ENCODE measurements around the gene ZMYND8.
A peak's percentile ranks its signal among the peaks of the same experiment; 100 is the strongest.
"Not testable (repeated sequence)": the region's sequence is repeated elsewhere in the genome, so short reads cannot be mapped to it uniquely, and the experiment has no call there.

ZMYND8 gene

DNA sequence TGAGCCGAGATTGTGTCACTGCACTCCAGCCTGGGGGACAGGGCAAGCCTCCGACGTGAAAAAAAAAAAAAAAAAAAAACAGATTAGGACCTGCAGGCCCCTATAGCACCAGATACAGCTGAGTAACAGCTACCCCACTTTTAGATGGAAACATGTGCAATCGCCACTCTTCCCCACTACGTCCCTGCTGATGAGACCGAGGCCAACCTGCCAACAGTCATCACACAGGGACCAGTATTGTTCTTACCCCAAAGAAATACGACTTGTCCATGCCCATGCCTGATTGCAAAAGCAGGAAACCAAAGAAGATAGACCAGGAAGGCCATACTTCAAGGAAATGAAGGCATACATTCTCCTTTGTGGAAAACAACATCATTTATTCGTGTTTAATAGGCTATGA is 45.8 kb downstream of the ZMYND8 start:
- no peak for DNase-seq (ENCODE audit: low spot score)

DNA sequence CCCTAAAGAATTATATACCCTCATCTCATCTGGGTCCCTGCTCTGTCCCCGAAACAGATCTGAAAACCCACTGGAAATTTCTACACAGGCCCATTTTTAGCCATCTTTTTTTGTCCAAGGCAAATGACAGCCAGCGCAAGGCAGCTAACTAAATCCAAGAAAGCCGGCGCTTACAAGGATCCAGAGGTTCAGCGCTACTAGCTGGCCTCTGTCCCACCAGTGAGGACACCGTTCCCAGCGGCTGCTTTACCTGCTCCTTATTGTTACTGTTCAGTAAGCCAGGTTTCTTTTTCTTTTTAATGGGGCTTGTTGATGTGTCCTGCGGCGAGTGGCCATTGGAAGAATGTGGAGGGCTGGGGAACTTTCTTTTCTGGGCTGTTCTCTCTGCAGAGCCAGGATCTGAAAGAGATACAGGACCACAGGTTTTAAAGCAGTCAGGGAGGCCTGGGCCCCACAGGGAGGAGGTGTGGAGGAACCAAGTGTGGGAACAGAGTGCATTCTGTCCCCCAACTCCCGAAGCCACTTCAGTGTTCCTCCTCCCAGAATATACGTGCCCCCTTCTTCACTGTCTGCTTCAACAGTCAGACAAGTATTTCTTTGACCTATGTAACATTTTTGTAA is 46.6 kb downstream of the ZMYND8 start:
- DNase-seq (ENCODE audit: low spot score), result no peak

DNA sequence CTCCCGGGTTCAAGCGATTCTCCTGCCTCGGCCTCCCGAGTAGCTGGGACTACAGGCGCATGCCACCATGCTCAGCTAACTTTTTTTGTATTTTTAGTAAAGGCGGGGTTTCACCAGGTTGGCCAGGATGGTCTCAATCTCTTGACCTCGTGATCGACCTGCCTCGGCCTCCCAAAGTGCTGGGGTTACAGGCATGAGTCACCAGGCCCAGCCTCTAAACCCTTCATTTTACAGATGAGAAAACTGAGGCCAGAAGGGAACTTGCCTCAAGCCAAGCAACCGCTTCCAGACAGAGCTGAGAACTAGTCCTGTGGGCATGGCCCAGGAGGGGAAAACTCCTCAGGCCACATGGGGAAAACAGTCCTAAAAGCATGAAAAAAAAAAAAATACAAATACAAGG is 47.1 kb downstream of the ZMYND8 start:
- DNase-seq (ENCODE audit: low spot score), result no peak

DNA sequence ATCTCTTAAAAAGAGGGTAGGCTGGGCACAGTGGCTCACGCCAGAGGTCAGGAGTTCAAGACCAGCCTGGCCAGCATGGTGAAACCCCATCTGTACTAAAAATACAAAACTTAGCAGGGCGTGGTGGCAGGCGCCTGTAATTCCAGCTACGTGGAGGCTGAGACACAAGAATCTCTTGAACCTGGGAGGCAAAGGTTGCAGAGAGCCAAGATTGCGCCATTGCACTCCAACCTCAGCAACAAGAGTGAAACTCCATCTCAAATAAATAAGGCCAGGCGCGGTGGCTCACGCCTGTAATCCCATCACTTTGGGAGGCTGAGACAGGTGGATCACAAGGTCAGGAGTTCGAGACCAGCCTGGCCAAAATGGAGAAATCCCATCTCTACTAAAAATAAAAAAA is 48.9 kb downstream of the ZMYND8 start:
- not testable (repeated sequence) for DNase-seq (ENCODE audit: low spot score)

DNA sequence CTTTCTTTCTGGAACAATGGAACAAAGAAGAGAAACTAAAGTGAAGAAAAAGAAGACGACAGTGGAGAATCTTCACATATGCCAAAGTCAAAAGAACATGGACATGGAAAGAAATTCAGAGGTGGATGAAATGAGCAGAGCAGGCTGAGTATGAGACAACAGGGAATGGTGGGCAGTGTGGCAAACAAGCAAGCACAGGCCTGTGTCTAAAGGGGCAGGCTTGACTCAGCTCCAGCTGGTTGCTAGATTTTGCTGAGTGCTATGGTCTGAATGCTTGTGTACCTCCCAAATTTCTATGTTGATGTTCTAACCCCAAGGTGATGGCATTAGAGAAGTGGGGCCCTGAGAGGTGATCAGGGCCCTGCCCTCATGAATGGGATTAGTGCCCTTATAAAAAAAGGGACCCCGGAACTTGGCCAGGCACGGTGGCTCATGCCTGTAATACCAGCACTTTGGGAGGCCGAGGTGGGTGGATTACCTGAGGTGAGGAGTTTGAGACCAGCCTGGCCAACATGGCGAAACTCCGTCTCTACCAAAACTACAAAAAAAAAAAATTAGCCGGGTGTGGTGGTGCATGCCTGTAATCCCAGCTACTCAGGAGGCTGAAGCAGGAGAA is 49.6 kb downstream of the ZMYND8 start:
- no peak for DNase-seq (ENCODE audit: low spot score)

DNA sequence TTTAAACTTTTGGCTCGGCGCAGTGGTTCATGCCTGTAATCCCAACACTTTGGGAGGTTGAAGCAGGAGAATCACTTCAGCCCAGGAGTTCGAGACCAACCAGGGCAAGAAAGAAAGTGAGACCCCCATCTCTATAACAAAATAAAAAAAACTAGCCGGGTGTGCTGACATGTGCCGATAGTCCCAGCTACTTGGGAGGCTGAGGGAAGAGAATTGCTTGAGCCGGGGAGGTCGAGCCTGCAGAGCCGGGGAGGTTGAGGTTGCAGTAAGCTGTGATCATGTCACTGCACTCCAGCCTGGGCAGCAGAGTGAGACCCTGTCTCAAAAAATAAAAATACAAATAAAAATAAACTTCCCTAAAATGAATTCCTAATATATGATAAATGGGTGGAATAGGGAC is 50.4 kb downstream of the ZMYND8 start:
- no peak for DNase-seq (ENCODE audit: low spot score)

DNA sequence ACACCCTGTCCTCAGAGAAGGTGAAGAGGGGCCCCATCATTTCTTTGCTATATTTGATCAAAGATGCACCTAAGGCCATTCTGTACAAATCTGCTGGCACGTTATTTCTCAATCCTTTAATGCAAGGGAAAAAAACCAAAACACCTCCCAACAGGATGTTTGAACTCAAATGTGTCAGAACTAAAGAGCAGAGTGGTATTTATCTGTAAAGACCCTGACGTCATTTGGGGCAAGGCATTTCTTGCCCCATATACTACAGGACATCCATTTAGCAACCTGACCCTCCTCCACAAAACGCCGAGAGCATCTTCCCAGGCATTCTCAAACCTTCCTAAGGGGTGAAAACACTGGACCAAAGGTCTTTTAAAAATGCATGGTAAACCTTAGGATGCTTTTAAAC is 50.8 kb downstream of the ZMYND8 start:
- DNase-seq (ENCODE audit: low spot score), result no peak

DNA sequence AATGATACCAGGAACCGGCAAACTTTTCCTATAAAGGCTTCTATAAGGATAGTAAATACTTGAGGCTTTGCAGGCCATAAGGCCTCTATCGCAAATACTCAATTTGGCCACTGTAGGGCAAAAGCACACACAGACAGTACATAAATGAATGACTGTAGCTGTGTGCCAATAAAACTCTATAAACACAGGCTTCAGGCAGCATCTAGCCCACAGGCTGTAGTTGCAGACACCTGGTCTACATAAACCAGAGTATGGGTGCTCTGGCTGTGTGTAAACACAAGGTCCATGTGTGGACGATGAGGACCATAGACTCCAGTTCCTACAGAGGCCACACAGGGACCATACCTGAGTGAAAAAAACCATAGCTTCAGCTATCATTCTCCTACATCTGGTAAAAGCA is 52.2 kb downstream of the ZMYND8 start:
- DNase-seq (ENCODE audit: low spot score), result no peak

DNA sequence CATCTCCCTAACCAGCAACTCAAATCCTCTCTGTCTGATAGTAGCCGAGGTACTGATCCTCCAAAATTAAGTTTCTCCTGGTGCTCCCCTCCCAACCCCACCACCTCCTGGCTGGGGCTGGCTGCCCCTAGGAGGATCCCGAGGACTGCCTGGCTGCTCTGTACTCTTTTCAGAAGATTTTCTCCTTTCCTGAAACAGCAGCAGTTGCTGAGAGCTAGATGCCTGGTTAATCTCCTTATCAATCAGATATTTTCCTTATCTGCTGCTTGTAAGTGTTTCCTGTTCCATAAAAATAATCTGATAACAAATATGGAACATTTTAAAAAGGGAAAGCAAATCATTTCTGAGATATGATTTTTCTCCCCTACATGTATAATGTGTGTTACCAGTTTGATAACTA is 52.8 kb downstream of the ZMYND8 start:
- no peak for DNase-seq (ENCODE audit: low spot score)

DNA sequence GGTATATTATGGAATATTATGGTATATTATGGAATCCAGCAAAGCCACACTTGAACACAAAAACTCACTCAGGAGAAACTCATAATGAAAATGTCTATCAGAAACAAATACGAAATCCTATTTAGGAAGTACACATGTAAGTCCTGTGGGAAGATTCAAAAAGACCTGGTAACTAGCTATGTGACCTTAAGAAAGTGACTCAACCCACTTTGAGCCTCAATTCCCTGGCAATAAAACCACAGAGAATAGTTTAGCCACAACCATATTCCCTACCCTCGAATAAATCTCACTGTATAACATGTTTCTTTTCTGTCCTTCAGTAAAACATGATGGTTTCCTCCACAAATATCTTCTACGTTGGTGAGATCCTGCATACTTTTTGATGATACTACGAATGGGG is 56.4 kb downstream of the ZMYND8 start:
- no peak for DNase-seq (ENCODE audit: low spot score)

DNA sequence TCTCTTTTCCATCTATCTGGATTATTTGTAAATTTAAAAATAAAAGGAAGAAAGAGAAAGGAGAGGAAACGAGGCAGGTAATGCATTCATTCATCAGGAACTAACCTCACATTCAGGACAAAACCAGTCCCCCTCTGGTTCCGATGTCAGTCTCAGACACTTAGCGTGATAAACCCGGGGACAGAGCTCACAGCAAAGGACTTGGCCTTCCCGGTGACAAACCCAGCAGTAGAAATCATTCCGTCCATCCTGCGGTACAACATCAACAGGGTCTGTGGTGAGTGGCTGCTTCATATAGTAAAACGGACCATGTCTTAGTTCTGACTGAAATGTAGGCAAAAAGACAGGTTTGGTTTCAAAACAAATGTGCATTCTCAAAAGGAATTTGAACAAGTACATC is 57.9 kb downstream of the ZMYND8 start:
- no peak for DNase-seq (ENCODE audit: low spot score)

DNA sequence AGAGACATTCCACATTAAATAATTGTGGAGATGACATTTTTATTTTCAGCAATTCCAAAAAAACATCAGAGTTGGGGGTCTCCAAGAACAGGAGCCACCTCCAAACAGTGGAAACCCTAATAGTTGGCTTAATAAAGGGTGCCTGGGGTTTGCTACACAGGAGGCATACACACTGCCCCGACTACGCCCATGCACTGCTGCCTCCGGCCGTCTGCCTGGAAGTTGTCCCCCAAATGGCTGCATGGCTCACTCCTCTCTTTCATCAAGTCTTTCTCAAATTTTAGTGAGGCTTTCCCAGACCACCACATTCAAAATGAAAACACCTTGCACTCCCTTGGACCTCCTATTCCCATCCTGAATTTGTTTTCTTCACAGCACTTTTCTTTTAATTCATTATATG is 58.8 kb downstream of the ZMYND8 start:
- DNase-seq (ENCODE audit: low spot score), result no peak

DNA sequence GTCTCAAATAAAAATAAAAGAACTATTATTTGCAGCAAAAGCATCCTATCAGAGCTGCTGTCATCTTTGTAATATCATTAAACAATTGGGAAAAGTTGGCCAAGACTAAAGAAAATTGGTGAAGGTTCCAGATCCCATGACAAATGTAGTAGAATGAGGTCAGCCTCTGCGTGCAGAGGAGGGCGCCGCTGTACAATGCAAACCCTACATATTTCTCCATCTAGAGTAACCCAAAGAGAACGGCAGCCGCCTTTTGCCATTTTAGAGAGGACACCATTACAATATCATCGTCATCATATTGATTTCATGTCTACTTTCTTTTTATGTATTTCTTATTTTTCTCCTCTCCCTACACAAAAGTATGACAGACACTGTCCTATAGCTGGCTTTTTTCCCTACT is 59.5 kb downstream of the ZMYND8 start:
- DNase-seq (ENCODE audit: low spot score), result no peak

DNA sequence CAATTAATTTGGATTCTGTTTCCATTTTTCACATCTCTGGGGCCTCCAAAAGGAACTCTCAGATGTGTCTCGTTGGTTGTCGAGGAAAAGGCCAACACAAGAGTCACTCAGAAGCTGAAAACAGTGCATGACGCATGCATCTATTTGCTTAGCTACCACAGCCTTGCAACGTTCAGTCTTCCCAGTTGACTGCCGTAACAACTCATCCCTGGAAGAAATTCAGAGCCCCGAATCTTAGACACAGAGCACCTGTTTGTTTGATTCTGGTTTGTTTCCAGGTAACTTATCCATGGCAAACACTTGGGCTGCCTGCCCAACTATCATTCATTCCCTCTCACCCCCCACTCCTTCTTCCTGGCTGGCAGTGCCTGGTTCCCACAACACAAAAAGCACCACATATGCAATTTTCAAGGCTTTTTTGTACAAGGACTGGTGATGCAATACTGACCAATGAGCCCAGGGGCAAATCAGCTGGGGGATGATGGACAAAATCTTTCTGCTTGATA is 60.5 kb downstream of the ZMYND8 start:
- DNase-seq (ENCODE audit: low spot score), result peak; percentile 79

DNA sequence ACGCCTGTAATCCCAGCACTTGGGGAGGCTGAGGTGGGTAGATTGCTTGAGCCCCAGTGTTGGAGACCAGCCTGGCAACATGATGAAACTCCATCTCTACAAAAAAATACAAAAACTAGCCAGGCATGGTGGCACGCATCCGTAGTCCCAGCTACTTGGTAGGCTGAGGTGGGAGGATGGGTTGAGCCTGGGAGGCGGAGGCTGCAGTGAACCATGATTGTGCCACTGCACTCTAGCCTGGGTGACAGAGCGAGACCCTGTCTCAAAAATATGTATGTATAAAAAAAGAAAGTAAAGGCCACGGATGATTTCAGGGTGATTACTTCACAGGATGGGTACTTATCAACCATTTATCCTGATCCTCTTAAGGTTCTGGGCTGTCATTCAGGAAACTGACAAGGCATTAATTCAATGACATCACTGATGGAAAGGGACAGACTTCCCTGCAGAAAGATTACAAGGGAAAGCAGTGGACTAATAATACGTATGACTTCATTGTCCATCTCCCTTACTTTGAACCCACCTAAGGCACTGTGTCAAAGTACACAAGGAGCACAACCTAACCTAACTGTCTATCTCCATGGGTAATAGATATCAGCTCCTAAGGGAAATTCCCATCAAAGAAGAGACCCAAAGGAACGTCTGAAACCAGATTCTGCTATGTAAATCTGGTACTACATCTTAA is 61.2 kb downstream of the ZMYND8 start:
- no peak for DNase-seq (ENCODE audit: low spot score)

DNA sequence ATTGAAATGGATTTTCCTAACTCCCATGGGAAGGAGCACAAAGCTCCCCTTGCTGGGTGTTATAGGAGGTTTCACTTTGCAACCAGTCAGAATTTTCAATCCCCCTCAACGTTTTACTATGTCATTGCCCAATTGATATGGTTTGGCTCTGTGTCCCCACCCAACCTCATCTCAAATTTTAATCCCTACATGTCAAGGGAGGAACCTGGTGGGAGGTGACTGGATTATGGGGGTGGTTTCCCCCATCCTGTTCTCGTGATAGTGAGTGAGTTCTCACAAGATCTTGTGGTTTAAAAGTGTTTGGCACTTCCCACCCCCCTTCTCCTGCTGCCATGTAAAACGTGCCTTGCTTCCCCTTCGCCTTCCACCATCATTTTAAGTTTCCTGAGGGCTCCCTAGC is 62.9 kb downstream of the ZMYND8 start:
- no peak for DNase-seq (ENCODE audit: low spot score)

DNA sequence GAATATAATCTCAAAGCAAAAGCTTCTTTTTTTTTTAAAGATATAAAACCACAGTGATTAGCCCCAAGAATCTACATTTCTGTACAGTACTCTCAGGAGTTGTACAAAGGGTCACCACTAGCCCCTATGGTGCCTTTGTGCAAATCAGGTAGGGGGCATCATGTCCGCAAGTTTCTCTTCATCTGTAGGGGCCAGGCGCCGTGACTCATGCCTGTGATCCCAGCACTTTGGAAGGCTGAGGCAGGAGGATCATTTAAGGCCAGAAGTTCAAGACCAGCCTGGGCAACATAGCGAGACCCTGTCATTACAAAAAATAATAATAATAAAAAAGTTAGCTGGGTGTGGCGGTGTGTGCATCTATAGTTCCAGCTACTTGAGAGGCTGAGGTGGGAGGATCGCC is 63.9 kb downstream of the ZMYND8 start:
- no peak for DNase-seq (ENCODE audit: low spot score)

DNA sequence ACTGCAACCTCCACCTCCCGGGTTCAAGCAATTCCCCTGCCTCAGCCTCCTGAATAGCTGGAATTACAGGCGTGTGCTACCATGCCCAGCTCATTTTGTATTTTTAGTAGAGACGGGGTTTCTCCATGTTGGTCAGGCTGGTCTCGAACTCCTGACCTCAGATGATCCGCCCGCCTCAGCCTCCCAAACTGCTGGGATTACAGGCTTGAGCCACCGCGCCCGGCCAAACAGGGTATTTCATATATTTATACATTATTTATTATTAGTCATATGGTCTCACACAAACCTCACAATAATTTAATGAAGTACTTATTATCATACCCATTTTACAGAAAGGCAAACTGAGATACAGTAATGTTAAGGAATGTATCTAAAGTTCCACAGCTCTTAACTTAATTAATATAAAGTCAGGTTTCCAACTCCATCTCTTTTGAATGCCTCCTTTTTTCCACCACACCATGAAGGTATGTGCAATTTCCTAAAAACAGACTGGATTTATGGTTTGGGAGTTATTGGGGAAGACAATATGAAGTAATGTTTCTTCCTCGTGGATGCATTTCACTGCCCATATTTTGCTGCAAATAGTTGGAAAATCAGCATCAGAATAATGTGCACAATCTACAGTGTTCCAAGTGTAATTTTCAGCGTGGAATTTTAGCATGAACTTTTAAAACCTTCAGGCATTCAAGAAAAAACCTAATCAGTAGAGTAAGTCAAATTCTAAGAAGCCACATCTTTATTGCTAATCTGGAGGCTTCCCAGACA is 65.7 kb downstream of the ZMYND8 start:
- DNase-seq (ENCODE audit: low spot score), result no peak

DNA sequence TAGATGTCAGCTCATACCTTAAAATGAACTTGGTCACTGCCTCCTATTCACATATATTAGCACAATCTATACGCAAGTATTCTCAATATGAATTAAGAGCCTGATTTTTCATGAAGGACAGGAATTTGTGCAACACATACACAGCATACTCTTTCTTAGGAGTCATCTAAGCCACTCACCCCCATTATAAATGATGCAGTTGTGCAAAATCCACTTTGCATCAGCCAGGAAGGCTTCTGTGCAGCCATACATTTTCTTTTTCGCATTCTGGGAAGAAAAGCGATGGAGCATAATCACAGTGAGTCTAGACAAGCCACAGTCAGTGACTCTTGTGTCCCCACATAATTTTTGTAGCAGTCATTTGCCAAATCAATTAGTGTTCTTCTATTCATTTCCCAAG is 66.5 kb downstream of the ZMYND8 start:
- DNase-seq (ENCODE audit: low spot score), result no peak

DNA sequence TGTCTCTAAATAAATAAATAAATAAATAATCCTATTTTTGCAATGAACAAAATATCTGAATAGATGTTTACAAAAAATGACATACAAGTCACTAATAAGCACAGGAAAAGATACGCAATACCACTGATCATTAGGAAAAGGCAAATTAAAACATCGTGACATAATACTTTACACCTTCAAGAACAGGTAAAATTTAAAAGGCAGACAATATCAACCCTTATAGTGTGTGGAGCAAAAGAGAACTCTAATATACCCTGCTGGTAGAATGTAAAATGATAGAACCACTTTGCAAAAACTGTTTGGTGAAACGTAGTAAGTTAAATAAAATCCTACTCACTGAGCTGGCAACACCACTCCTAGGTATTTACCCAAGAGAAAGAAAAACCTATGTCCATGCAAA is 67.4 kb downstream of the ZMYND8 start:
- no peak for DNase-seq (ENCODE audit: low spot score)

DNA sequence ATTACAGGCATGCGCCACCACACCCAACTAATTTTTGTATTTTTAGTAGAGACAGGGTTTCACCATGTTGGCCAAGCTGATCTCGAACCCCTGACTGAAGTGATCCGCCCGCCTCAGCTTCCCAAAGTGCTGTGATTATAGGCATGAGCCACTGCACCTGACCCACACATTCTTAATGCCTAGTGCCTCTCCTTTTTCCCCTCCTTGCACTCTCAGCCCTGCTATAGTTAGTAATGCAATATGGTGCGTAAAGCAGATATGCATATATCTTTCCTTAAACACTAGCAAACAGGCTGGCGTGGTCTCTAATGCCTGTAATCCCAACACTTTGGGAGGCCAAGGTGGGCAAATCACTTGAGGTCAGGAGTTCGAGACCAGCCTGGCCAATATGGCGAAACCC is 68.0 kb downstream of the ZMYND8 start:
- not testable (repeated sequence) for DNase-seq (ENCODE audit: low spot score)

DNA sequence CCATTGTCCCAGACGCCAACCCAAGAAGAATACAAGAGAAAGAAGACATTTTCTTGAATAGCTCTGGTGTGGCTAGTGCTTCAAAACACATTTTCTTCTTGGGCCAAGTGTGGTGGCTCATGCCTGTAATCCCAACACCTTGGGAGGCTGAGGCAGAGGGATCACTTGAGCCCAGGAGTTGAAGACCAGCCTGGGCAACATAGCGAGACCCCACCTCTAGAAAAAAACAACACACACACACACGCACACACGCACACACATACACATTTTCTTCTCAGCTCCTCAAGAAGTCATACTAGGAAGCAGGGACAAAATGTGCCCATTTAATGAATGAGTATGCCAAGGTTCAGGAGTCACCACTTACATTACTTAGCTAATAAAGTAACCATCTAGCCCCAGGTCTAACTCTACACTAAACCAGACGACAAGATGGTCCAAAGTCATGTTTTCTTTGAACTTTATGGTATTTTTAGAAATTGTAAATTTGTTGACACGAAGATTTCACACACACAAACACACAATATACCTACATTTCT is 68.8 kb downstream of the ZMYND8 start:
- no peak for DNase-seq (ENCODE audit: low spot score)

DNA sequence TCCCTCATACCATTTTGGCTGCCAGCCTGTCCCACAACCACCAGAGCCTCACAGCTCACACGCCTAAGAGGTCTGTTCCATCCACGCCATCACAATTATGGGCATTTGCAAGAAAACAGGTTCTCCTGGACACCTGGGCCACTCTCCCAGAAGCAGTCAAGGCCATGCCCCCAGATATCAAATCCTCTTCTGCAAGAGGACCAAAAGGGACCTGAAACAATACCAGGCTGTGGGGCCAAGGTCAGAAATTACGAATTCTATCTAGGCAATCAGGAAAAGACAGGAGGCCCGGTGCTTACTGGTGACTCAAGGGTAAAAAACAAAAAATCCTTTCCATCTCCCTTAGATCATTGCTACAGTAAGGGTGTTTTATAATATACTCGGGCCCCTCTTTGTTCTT is 69.8 kb downstream of the ZMYND8 start:
- no peak for DNase-seq (ENCODE audit: low spot score)
